Stimulated activated CD4-positive, alpha-beta T cell treated with anti-CD3 and anti-CD28 coated beads, Interleukin-15, amount 100 ng/mL, for 48 hours (primary cell): ENCODE data around the gene RBM20.
"Not testable (repeated sequence)": the region's sequence is repeated elsewhere in the genome, so short reads cannot be mapped to it uniquely, and the experiment has no call there.

Source experiments
- DNase-seq, 2 donors: peaks; one replicate each; pipeline ENCODE4 v3.0.0-alpha.2; 2020; ENCODE audit warnings: low read depth in 2 of 2

The RBM20 gene

DNA sequence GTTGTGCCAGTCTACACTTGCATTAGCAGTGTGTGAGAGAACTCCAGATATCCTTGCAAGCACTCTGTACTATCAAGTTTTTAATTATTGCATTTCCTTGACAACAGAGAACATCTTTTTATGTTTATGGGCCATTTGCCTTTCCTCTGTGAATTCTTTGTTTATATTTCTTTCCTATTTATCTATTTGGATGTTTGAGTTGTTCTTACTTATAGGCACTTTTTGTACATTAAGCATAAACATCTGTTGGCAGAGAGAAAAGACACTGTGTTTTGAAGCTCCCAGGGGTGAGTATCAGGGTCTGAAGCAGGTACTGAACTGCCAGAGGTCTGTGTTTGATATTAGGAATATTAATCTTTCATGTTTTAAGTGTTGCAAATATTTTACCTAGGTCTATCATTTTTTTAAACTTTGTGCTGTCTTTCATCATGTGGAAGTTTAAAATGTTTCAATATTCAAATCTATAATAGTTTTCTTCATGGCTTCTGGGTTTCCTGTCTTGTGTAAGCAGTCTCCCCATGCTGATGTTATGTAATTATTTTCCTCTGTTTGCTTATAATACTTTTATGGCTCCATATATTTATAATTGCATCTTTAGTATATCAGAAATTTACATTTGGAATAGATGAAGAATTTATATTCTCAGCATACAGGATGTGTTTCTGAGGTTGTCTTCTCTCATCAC is 209.9 kb downstream of the RBM20 start:
- no peak for DNase-seq

DNA sequence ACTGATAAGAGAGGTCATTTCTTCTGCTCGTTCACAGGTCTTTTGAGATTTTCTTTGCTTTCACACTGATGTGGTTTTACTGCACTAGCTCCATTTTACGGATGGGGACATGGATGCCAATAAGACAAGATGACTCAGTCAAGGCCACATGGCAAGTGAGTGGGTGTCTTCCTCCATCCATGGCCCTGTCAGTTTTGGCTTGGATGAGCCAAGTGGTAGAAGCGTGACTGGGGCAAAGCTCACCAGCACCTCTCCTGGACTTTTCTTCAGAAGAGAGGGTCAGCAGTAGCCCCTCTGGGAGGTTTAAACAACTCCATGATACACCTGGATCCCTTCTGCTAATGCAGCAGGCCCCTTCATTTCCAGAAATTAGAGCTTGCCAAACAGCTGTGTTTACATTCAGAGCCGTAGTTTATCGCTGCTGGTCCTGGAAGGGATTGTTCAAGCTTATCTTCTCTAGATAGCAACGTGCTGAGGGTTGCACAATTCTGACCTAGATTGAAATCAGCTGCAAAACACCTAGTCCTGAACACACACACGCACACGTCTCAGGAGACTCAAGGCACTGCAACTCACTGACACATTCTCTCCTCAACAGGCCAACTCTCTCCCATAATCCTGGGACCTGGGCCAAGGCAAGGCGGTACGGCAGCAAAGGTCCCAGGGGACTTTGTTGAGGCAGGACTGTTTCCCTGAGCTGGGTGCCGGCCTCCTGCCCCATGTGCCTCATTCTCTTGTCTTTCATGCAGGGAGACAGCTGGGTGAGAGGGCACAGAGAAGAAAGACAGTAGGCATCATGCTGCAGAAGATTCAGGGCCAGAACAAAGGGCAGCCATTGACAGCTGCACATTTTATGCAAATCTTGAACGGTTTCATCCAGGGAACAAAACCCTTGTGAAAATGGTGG is 213.4 kb downstream of the RBM20 start:
- no peak for DNase-seq

DNA sequence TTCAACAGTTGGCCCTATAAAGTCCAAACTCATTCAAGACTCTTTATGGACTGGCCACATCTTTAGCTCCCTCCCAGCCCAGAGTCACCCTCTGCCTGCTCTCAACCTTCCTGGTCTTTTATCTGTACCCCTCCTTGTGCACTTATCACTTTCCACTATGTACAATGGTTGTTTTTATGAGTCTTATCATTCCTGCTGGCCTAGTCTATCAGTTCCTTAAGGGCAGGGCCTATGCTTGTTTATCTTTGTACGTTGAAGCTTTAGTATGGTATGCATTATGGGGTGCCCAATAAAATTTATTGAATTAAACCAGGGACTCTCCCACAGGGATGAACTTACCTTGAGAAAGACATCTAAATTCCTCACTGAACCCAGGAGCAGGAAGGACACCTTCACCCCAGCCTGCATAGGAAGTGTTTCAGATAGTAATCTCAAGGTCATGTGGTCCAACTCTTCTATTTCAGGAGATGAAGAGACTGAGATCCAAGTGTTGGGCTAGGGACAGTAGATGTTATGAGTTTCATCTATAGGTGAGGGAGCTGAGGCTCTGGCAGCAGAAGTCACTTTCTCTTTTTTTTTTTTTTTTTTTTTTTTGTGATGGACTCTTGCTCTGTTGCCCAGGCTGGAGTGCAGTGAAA is 214.3 kb downstream of the RBM20 start:
- DNase-seq, result no peak

DNA sequence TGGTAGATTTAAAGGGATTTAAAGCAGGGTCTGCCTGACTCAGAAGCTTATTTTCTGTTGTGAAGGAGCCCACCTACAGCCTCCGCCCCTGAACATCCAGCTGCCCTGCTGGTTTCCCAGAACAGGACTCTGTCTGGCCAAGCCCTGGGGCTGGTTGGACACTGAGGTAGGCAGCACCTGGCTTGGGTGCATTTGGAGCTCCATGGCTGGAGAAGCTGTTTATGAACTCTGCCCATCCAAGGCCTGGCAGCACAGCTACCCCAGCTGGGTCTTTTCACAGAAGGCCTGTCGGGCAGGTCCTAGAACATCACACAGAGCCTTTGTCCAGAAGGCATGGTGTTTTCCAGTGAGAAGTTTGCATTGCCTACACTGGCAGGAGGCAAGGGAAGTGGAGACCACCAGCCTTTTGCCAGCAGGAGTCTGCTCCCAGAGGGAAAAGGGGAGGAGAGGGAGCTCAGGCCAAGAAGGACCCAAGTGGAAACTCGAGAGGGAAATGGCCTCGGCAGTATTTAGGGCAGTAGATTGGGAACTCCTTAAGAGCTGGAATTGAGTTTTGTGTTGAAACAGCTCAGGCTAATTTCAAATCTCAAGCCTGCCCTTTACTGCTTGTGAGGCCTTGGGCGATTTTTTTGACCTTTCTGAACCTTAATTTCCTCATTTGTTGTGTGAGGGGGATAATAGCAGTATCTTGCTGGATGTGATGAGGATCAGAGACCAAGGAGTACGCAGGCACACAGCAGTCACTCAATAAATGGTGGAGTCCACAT is 215.3 kb downstream of the RBM20 start:
- no peak for DNase-seq

DNA sequence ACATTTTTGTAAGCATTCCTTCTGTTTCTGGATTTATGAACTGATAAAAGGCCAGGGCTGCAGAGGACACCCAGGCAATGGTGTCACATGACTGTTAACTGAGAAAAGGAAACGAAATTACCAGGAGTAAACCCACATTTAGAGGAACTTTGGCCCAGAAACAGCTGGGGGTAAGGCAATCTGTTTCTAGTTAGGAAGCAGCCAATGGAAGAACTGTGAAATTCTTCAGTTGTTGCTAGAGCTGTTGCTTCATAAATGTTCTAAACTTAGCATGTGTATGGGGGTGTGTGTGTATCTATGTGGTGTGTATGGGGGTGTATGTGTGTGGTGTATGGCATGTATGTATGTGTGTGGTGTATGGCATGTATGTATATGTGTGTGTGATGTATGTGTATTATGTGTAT is 215.8 kb downstream of the RBM20 start:
- no peak for DNase-seq

DNA sequence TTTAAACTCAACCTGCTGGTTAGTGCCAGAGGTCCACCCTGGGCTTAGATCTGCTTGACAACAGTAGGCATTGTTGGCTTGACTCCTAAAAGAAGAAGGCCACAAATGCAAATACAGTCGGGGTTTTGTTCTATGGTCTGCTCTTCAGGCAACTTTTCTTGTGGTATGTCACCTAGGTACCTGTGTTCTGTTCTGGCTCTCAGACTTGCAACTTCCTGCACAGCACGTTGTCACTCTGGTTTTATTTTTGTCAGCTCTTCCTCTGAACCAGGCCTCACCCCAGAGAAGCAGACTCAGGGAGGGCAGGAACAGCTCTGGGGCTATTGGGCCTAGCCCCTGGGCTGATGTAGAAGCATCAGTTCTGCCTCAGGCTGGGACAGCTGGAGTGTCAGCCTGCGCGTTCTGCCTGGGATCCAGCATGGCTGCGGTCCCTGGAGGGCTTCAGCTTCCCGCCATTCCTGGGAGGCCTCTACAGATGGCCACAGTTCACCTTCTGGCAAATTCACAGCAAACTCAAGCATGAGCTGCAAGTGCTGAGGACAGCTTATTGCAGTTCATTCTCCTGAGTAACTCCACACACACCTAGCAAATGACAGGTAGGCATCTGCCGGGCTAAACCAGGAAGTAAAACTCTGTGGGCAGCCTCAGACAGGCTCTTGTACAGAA is 216.6 kb downstream of the RBM20 start:
- no peak for DNase-seq

DNA sequence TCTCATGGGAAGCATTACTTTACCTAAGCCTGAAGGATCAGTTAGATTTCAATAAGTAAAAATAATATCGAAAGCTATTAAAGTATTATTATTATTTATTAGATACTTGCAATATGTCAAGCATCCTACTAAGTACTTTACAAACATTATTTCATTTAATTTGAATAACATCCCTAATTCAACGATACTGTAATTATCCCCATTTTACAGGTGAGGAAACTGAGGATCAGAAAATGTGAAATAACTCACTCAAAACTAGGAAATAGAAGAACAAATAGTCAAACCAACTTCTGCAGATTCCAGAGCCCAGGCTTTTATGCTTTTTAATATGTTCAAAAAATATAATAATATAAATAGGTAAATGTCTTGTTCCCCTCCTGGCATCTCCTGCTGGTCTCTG is 217.3 kb downstream of the RBM20 start:
- no peak for DNase-seq

DNA sequence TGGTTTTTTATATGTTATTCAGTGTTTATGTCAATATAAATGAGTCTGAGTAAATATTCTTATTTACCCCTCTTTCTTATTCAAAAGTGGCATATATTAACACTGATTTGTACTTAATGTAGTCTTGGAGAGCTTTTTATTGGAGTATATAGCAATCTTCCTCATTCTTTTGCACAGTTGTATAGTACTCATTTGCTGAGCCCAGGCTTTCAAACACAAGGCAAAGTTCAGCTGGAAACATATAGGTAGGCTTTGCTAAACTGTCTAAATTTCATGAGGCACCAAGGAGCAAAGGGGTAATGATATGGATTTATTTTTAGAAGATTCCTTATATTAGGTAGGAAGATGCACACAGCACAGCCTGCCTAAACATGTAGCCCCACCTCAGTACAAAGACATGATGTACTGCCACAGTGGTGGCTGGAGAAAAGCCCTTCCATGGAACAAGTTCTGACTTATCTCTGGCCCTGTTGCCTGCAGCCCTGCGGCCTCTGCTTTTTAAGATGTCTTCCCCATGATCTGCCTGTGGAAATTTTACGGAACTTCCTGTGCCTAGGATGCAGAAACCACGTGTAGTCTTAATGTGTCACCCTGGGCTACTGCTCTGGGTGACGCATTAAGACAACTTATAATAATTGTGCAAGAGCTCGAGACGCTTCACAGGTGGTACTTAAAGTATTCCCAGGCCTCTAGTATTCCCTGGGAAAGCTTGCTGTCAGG is 218.0 kb downstream of the RBM20 start:
- DNase-seq, result no peak

DNA sequence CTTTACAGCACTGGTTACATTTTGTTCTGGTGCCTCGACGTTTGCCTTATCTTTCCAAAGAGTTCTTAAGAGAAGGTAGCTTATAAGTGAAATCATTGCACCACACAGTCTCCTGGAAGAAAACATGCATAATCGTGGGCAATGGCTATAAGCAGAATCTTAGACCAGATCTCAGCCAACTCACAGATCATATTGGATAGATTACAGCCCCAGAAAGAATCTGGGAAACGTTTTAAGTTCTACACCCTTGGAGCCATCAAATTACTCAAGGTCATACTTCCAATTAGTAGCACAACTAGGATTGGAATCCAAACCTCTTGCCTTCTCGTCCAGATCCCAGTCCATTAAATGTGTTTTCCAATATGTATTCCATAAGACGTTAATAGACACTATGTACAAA is 218.8 kb downstream of the RBM20 start:
- no peak for DNase-seq

DNA sequence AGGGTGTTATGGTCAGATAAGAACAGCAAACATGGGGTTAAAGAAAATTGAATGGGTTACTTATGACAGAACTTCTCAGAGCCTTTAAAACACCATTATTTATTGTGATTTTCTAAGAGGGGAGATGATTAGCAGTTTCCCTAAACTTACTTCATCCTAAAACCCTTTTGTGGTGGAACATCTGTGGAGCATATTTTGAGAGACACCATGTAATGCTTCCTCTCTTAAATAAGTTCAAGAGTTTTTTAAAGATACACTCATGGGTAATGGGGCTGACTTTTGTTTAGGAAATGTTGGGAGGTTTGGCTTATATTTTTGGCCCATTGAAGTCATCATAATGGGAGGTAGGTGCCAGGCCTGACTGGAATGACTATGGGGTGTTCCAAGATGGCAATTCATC is 219.2 kb downstream of the RBM20 start:
- no peak for DNase-seq

DNA sequence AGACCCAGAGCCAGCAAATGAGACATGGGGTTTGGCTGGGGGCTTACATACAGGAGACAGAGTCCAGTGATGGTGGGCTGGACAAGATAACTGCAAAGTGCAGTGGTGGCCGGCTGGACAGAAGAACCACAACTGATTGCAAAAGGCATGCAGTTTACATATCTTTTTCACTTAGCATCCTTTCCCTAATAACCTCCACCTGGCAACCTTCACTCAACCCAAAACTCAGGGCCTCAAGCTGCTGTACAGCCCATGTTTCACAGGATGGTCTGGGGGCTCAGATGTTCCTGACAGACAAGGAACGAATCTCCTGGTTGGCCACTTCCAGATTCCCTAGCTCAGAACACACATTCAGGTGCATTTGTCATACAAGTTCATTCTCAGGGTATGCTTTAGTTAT is 219.8 kb downstream of the RBM20 start:
- DNase-seq, result no peak

DNA sequence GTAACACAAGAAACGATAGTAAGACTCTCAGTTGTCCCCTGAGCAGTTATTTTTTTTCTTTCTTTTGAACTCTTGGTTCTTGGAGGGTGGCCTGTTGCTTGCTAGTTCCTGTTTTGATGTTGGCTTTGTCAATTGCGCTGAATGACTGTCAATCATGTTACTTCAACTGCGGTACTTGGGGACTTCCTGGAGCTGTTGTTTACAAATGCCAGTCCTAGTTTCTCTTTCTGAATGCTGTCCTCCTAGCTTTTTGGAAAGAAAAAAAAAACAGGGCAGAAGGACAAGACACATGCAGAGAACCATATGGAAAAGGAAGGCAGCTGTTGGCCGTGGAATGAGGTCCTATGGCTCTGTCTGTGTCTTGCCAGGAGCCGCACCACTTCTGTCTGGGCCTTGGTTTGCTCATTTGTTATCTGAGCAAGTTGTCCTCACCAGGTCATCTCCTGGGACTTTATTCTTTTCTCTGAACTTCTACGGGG is 220.6 kb downstream of the RBM20 start:
- DNase-seq, result no peak

DNA sequence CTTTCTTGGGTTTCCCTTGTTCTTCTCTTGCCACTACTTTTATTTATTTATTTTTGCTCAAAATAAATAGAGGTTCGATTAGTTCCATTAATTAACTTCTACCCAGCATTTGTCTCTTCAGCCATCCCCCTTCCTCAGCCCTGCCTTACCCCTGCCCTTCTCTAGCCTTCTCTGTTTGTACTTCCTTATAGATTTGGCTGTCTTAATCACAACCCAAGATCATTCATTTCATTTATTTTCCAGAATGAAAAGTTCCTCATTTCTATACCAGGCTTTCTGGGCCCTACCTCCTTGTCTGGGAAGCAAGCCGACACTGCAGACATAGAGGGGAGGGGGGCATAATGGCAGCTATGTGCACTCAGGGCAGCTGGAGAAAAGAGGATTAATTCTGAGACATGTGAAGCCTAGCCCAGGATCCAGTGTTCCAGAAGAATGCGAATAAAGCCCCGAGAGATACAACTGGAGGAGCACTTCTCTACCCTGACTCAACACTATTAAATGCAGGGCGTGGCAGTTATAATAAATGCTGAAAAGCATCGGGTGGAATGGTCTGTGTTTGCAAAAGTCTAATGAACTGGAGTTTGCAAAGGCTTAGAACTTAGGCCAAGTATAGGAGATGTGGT is 221.2 kb downstream of the RBM20 start:
- DNase-seq, result no peak

DNA sequence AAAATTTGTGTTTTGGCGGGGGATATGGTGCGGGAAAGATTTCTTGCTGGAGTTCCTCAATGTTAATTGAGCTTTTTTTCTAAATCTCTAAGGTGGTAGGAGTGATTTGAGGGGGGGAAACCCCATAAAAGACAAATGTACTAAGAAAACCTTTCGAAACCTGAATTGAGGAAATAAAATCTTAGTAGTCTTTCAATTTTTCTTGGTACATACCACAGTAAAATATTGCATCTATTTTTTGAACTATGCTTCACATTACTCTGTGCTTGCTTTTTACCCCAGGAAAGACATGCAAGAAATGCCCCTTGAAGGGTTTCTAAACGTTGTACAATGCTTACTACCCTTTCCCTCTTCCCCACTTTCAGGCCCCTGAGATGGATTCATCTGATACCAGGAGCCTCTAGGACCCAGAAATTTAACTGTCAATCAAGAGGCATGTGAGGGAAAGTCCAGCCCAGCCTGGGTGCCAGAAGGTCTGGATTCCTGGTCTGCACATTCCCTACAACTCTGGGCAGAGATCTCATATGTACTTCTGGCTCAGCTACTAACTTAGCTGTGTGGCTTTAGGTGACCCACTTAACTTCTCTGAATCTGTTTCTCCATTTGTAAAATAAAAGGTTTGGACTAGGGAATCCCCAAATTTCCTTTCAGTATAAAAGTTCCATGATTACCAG is 221.8 kb downstream of the RBM20 start:
- DNase-seq, result no peak

DNA sequence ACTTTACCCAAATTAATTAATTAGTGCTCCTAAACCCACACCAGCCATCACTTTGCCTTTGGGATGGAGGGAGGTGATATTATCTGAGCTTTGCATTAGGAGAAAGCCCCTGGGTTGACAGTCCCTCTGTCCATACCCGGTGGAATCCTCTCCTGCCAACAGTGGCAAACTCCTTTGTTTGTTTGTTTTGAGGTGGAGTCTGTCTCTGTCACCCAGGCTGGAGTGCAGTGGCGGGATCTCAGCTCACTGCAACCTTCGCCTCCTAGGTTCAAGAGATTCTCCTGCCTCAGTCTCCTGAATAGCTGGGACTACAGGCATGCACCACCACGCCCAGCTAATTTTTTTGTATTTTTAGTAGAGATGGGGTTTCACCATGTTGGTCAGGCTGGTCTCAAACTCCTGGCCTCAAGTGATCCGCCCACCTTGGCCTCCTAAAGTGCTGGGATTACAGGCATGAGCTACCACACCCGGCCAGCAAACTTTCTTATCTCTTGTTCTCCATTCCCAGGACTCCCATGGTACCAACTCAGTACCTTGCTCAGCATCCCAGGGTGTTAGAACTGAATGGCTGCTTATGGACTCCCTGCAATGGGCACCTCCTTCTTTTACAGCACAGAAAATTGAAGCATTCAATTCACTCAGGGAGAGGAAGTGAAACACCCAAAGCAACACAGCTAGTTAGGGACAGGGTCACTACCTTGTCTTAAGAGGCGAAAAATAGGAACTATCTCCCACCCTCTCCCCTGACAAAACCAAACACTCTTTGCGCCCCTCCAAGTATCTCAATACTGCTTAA is 223.1 kb downstream of the RBM20 start:
- not testable (repeated sequence) for DNase-seq

DNA sequence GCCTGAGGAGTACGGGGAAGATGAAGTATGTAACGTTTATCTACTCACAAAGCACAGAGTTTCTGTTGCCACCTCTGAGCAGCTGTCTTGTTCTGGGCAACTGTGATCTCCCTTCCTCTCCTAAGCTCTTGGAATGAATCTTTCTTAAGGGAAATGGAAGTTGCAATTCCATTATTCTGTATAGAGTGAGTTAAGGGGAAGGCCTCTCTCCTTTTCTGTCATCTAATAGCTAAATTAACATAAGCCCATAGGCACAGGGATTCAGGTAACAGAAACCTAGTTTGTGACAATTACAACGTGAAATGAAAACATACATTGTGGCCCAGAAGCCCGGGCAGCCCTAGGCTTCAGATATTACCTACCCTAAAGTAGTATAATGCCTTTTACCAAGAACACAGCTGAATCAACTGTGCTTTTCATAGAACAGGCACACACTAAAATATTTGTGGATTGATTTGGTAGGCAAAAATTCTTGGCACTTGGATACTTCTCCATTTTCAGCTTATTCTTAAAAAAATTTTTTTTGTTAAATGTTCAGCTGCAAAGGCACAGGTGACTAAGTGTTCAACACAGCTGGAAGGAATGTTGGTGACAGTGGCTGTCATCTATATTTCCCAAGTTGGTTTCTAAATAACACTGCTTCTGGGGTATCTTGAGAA is 223.8 kb downstream of the RBM20 start:
- DNase-seq, result no peak

DNA sequence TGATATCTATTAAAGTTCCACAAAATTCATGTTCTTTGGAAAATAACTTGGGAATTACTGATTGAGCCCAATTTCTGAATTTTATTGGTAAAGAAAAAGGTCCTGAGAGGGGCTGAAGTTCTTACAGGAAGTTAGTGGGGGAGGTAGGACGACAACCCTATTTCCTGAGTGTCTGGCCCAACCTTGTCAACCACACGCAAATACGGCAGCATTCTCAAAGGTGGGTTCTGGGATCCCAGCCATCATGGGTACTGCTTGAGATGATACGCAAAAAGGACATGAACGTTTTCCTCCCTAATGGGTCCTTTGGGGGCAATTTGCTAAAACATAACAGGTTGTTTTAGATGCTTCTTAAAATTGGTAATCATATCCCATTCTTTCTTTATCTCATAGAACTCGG is 224.8 kb downstream of the RBM20 start:
- no peak for DNase-seq

DNA sequence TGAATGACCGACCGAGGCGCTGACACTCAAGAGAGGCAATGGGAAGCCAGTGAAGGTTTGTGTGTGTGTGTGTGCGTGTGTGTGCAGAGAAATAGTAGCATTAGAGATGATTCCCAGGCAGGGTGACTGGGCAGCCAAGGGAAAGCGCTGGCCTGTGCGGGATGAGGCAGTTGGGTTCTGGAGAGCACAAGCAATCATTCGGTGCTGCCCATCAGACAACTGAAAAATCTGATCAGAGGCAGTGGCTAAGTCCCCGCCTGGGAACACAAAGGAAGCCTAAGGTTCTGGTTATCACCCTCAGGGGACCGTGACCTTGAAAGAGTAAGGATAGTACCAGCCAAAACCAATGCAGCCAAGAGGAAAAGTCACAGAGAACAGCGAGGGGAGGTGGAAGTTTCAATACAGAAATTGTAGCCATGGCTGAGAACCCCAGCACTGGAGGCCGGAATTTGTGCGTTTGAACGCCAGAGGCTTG is 226.7 kb downstream of the RBM20 start:
- no peak for DNase-seq
